Suppressor macrophage (primary cell): ENCODE results near the gene PEX11G.

ENCODE experiments used
- DNase-seq, 4 experiments: peaks; one replicate each; pipeline ENCODE4 v3.0.0-alpha.2; 2020 to 2022
- total RNA-seq, 17 experiments: gene quantifications; one replicate each; lab custom pipeline; 2026; ENCODE audit warnings: mixed read lengths in 6 of 17, inconsistent platforms in 3 of 17; lab: John Stamatoyannopoulos, UW

PEX11G gene
- total RNA-seq = 0.30 to 2.9 (median 1.3) reads per million in 17 experiments

DNA sequence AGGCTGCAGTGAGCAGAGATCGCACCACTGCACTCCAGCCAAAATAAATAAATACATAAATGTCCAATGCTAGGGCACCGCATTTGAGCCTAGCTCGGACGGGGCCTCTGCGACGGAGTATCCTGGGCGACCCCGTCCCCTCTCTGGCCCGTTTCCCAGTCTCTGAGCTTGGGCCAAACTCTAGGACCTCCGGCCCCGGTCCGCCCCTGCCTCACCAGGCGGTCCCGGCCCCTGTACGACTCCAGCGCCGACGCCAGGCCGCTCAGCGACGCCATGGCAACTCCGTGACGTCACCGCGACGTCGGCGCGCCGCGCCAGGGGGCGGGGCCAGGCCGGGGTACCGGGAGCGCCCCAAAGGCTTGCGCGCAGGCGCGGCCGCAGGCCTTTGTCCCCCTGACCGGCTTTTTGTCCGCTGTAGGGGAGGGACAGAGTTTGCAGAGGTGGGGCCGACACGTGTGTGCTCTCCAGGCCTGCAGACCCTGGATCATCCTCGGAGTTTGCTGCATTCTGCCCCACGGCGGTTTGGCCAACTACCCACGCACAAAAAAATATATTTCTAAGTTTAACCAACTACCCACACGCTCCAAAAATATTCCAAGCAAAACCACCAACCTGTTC lies at the start of gene PEX11G:
PEX11G (minus strand) TSS at position 300 of the 618 bp plus-strand sequence; CDS start at position 275, 25 bp downstream.
- peak; percentile 93 to 97 (median 96) for DNase-seq

DNA sequence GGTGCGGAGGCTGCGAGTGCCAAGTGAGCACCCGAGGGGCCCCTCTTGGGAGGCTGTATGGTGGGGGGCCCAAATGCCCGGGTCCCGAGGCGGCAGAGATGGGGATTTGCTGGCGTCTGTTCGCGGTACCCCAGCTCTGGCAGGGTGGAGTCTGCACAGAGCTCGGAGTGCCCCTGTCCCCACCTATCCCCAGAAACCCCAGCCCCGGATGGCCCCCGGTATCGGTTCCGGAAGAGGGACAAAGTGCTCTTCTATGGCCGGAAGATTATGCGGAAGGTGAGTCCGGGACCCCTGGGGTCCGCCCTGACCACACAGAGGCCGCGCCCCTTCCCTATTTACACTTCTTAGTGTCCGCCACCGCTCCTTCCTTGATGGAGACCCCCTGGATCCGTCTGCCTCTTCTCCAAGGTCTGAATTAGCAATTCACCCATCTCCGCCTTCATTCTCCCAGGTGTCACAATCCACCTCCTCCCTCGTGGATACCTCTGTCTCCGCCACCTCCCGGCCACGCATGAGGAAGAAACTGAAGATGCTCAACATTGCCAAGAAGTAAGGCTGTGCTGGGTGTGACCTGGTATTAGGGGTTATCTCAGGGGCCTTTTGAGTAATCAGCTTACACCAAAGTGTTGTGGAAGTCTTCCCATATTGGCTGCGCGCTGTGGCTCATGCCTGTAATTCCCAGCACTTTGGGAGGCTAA lies 47.3 kb upstream of the PEX11G start:
- peak in 2 of 4 experiments; percentile 26 to 30 for DNase-seq

DNA sequence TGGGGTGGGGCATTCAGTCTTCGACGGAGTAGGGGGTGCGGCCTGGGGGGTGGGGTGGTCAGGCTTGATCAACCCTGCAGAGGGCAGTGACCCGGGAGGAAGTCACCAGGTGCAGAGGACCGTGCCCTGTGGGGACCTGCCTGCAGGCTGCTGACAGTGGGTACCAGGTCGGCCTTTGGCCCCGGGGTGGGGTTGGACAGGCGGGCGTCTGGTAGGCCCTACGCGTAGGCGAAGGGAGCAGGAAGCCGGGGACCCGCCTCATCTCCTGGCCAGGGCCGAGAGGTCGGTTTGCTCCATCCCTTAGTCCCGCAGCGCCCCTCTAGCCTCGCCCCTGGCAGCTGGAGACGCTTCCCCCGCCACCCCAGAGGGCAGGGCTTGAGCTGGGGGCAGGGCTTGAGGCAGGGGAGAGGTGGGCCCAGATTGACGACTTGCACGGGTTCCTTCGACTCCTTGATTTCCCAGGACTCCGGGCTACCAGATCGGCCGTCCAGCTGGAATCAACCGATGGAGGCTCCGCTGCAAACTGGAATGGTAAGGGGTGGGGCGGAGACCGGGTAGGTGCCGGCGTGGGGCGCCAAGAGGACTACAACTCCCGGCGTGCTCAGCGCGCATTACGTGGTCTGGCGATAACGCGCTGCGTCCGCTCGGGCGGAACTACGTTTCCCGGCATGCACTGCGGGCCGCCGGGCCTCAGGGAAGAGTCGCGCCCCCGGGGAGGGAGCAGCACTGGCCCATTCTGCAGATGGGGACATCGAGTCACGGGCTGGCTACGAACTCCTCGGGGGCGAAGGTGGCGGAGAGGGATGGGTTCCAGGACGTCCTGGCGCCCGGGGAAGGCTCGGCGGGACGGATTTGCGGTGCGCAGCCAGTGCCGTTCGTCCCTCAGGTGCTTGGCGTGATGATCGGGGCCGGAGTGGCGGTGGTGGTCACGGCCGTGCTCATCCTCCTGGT lies 46.5 kb upstream of the PEX11G start, which contains the start of gene PNPLA6:
PNPLA6 (plus strand) TSS at position 671 of the 951 bp plus-strand sequence; CDS start at position 743, 72 bp downstream.
- DNase-seq = peak; percentile 94 to 98 (median 96)

GRCh38 chr19:7534531-7535046 lies 45.8 kb upstream of the PEX11G start:
- peak; percentile 22 to 39 (median 37) for DNase-seq

DNA sequence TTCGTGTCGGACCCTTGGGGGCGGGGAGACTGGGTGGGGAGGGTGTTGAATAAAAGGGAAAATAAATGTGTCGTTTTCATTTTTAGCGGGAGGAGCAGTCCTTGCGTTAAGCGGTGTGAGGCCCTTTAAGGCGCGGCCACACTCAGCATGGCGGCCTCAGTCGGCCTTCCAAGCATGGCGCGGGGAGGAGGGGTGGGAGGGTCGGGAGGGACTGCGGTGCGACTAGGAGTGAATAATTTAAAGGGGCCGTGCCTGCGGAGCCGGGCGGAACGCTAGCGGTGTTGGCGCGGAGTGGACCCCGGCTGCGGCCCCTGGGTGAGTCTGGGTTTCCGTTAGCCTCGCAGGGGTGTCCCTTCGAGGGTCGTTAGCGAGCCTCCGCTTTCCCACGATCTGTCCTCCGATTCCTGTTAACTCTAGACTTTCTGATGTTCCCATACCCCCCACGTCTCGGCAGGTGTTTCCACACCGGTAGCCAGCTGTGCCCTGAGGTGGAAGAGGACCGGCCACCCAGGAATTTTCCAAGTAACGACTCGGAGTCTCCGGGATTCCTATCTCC lies 45.2 kb upstream of the PEX11G start:
- peak; percentile 78 to 89 (median 84) for DNase-seq

GRCh38 chr19:7533281-7533885 lies 44.5 kb upstream of the PEX11G start:
- DNase-seq = peak in 1 of 4 experiments; percentile 3

- peak in 1 of 4 experiments; percentile 2 for DNase-seq
Measured at GRCh38 chr19:7529610-7530490, 41.0 kb upstream of the PEX11G start.

- DNase-seq = peak in 1 of 4 experiments; percentile 1
Measured at GRCh38 chr19:7529246-7529600, 40.4 kb upstream of the PEX11G start.

DNA sequence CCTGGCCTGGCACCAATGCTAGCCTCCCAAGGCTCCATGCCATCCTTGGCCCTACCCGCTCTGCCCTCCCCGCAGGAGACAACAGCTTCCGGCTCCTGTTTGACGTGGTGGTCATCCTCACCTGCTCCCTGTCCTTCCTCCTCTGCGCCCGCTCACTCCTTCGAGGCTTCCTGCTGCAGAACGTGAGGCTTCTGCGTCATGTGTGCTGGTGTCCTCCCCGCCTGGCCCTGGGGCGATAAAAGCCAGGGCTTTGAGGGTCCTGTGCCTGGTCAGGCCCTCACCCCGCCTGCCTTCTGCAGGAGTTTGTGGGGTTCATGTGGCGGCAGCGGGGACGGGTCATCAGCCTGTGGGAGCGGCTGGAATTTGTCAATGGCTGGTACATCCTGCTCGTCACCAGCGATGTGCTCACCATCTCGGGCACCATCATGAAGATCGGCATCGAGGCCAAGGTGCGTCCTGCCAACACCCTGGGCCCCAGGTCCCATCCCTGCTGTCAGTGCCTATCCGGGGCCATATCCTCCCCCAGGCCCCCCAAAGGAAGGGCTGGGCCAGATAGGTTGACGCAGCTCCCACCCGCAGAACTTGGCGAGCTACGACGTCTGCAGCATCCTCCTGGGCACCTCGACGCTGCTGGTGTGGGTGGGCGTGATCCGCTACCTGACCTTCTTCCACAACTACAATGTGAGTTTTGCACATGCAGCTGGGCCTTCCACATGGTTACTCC lies 39.8 kb upstream of the PEX11G start:
- DNase-seq = peak in 1 of 4 experiments; percentile 2

DNA sequence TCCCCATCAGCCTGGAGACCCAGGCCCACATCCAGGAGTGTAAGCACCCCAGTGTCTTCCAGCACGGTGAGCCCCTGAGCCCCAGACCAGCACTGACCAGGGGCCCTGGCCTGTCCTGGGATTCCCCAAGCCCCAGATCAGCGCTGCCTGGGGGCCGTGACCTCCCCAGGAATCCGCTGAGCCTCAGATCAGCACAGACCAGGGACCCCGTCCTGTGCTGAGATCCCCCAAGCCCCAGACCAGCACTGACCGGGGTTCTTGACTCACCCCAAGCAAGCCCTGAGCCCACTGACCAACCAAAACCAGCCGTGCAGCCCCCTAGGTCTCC lies 39.3 kb upstream of the PEX11G start:
- peak in 1 of 4 experiments; percentile 2 for DNase-seq

GRCh38 chr19:7527516-7528191 lies 38.8 kb upstream of the PEX11G start:
- DNase-seq = peak; percentile 56 to 81 (median 74)

DNA sequence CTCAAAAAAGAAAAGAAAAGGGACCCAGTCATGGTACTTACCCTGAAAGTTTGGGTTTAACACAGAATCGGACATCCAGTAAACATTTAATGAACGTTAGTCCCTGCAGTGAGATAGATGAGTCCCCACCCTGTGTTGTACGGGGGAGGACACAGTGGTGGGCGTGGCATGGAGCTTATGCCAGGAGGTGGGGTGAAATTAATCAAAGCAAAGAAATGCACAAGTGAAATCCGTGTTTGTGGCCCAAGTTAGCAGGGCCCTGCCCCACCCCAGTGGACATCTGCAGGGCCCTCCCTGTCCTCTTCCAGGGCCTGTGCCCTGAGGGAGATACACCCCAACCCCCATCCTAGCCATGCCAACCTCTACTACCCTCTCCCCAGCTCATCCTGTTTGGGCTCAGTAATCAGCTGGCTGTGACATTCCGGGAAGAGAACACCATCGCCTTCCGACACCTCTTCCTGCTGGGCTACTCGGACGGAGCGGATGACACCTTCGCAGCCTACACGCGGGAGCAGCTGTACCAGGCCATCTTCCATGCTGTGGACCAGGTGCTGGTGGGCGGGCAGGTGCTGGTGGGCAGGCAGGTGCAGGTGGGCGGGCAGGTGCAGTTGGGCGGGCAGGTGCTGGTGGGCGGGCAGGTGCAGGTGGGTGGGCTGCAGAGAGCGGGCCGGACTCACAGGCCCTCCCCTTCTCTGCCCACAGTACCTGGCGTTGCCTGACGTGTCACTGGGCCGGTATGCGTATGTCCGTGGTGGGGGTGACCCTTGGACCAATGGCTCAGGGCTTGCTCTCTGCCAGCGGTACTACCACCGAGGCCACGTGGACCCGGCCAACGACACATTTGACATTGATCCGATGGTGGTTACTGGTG lies 37.5 kb upstream of the PEX11G start:
- DNase-seq = no peak

DNA sequence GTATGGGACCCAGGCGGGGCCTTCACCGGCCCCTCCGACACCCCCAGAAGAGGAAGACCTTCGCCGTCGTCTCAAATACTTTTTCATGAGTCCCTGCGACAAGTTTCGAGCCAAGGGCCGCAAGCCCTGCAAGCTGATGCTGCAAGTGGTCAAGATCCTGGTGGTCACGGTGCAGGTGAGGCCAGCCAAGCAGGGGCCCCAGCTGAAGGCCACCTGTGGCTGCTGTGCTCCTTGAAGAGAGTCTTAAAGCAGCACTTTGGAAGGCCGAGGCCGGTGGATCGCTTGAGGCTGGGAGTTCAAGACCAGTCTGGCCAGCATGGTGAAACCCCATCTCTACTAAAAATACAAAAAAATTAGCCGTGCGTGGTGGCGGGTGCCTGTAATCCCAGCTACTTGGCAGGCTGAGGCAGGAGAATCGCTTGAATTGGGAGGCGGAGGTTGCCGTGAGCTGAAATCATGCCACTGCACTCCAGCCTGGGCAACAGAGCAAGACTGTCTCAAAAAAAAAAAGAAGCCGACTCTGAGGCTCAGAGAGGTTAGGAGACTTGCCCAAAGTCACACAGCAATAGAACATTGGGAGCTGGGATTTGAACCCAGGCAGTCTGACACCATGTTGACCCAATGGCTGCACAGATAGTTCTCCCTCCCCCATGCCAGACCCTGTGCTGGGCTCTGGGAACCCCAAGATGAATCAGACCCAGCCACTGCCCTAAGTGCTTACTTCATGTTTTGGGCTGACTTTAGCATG lies 36.3 kb upstream of the PEX11G start:
- no peak for DNase-seq

DNA sequence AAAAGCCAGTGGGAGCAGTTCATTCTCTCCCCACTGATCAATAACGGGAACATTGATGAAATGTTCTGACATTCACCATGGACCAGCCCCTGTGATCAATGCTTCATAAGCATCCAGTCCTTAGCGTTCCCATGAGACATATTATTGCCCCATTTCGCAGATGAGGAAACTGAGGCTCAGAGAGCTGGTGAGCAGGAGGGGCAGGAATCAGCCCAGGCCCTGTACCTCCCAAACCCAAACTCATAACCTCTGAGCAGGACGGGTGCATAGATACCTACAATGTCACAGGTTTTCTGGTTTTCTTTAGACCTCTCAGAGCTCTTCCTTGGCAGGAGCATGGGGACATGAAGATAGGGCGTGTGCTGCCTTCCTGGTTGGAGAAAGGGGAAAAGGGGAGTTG lies 35.7 kb upstream of the PEX11G start:
- no peak for DNase-seq

- peak; percentile 48 to 67 (median 60) for DNase-seq
Measured at GRCh38 chr19:7522923-7523667, 34.3 kb upstream of the PEX11G start.

DNA sequence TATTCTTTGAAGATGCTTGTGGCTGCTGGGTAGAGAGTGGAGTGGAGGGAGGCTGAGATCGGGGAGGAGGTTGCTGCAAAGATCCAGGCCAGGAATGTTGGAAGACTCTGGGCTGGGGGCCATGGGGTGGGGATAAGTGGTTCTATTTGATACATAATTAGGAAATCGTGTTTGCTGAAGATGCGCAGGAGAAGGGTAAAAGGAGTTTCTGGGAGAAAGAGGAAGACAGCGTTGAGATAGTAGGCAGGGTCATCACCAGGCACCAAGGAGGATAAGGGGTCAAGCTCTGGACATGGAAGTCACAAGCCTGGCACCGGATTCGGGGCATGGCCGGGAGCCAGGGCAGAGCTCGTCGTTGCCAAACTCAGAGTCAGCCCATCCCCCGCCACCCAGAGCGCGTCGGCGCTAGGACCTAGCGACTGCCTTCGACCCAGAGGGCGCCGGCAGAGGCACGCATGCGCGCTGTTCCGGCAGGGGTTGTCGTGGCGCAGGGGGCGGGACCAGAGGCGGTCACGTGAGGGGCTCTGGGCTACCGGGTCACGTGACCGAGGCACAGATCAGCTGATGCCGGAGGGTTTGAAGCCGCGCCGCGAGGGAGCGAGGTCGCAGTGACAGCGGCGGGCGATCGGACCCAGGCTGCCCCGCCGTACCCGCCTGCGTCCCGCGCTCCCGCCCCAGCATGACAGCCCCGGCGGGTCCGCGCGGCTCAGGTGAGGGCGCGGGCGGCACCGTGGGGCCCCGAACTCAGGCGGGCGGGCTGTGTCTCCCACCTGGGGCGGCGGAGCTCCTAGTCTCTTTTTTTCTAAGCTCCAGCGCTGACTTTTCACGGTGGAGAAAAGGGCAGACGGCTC lies 33.5 kb upstream of the PEX11G start, which contains the start of gene MCOLN1:
MCOLN1 (plus strand) TSS at position 553 of the 851 bp plus-strand sequence; CDS start at position 680, 127 bp downstream.
- DNase-seq = peak; percentile 99 to 100 (median 100)
